Raji (cell line): ENCODE results near the gene PSG2.
"Not testable (repeated sequence)": the region's sequence is repeated elsewhere in the genome, so short reads cannot be mapped to it uniquely, and the experiment has no call there.

Source experiments
- POLR2A ChIP-seq: IDR thresholded peaks from 2 replicates; pipeline ENCODE4 v1.6.1; 2011; ENCODE audit warnings: low read depth, low read length, control low read depth; ENCODE audit not compliant: insufficient read depth

PSG2 gene

GRCh38 chr19:43082601-43083000 lies at the start of gene PSG2:
PSG2 (minus strand) TSS chr19:43082701; CDS start chr19:43082569, 132 bp downstream.
- not testable (repeated sequence) for TF ChIP-seq POLR2A

GRCh38 chr19:43126720-43127119 lies 44.2 kb upstream of the PSG2 start:
- TF ChIP-seq POLR2A = no peak

GRCh38 chr19:43124360-43124759 lies 41.9 kb upstream of the PSG2 start:
- TF ChIP-seq POLR2A = no peak

- no peak for TF ChIP-seq POLR2A
Observed at GRCh38 chr19:43105496-43105895, 23.0 kb upstream of the PSG2 start.

- TF ChIP-seq POLR2A = no peak
Observed at GRCh38 chr19:43101950-43102349, 19.4 kb upstream of the PSG2 start.

- no peak for TF ChIP-seq POLR2A
Observed at GRCh38 chr19:43078311-43078710, 4.2 kb downstream of the PSG2 start.

- no peak for TF ChIP-seq POLR2A
Observed at GRCh38 chr19:43028866-43029265, 53.6 kb downstream of the PSG2 start.

- not testable (repeated sequence) for TF ChIP-seq POLR2A
Observed at GRCh38 chr19:43026369-43026768, 56.1 kb downstream of the PSG2 start, which contains the start of gene PSG11. PSG11 (minus strand) TSS chr19:43026469; CDS start chr19:43026372, 97 bp downstream.
